HEK293 (cell line): ENCODE data around the gene DCANP1.

Source experiments
- CTCF ChIA-PET: fragments of 350-600 bp; formaldehyde crosslinking; extraction: SDS; loops from one replicate; lab custom pipeline; 2021; ENCODE audit warnings: antibody characterized with exemption; lab: Yijun Ruan, JAX
- POLR2A ChIA-PET: fragments of 300-600 bp; formaldehyde crosslinking; extraction: SDS; loops from one replicate; lab custom pipeline; 2020; ENCODE audit warnings: antibody characterized with exemption, inconsistent platforms; lab: Yijun Ruan, JAX
- H3K27ac ChIP-seq: fragments of 200-500 bp; sonication (Bioruptor generic); 2 replicates; pipeline ENCODE4 v1.5.1; 2014; ENCODE audit warnings: low read depth, low read length, control low read depth, inconsistent platforms; ENCODE audit errors: extremely low read depth
- H3K36me3 ChIP-seq, 2 experiments: fragments of 200-500 bp in 1 of 2; sonication (Bioruptor generic) in 1 of 2; 1 replicate in 1 of 2; 2 replicates in 1 of 2; pipeline ENCODE4 v1.5.1; 2014 to 2017; ENCODE audit warnings: inconsistent platforms in 2 of 2, low read length in 2 of 2; ENCODE audit not compliant: control insufficient read depth in 2 of 2, insufficient read depth in 1 of 2
- H3K4me1 ChIP-seq: fragments of 200-500 bp; sonication (Bioruptor generic); 2 replicates; pipeline ENCODE4 v1.5.1; 2014; ENCODE audit warnings: mild to moderate bottlenecking, low read length, inconsistent platforms; ENCODE audit not compliant: control insufficient read depth, insufficient read depth
- H3K4me3 ChIP-seq: 2 replicates; pipeline ENCODE4 v1.5.1; 2011; ENCODE audit warnings: low read depth, mild to moderate bottlenecking, control low read depth, low read length, moderate library complexity
- H3K9me3 ChIP-seq: fragments of 200-500 bp; sonication (Bioruptor generic); 2 replicates; pipeline ENCODE4 v1.5.1; 2014; ENCODE audit warnings: low read depth, low read length, inconsistent platforms; ENCODE audit not compliant: control insufficient read depth, insufficient read depth
- HOXC10 ChIP-seq: sonication (generic); formaldehyde crosslinking; IDR thresholded peaks from 2 replicates; pipeline ENCODE4 v1.8.1; 2023; ENCODE audit warnings: mild to moderate bottlenecking, missing genetic modification reagents
- RBAK ChIP-seq: fragments of 450-650 bp; formaldehyde crosslinking; IDR thresholded peaks from 2 replicates; pipeline ENCODE4 v1.5.1; 2016; ENCODE audit warnings: missing biosample characterization, missing genetic modification characterization
- TCF7L2 ChIP-seq: IDR thresholded peaks from 2 replicates; pipeline ENCODE4 v1.6.1; 2011; ENCODE audit warnings: low read depth, mild to moderate bottlenecking, inconsistent platforms, low read length, moderate library complexity, borderline replicate concordance
- ZBTB48 ChIP-seq: fragments of 450-650 bp; formaldehyde crosslinking; IDR thresholded peaks from 2 replicates; pipeline ENCODE4 v1.5.1; 2016; ENCODE audit warnings: missing biosample characterization, missing genetic modification characterization
- ZNF133 ChIP-seq: fragments of 450-650 bp; formaldehyde crosslinking; IDR thresholded peaks from 2 replicates; pipeline ENCODE4 v1.5.1; 2016; ENCODE audit warnings: missing biosample characterization, missing genetic modification characterization
- ZNF202 ChIP-seq: fragments of 450-650 bp; formaldehyde crosslinking; IDR thresholded peaks from 2 replicates; pipeline ENCODE4 v1.5.1; 2016; ENCODE audit warnings: missing biosample characterization, missing genetic modification characterization, borderline replicate concordance
- ZNF221 ChIP-seq: fragments of 450-650 bp; formaldehyde crosslinking; IDR thresholded peaks from 2 replicates; pipeline ENCODE4 v1.5.1; 2017; ENCODE audit warnings: missing biosample characterization, missing genetic modification characterization, borderline replicate concordance
- ZNF223 ChIP-seq: fragments of 450-650 bp; formaldehyde crosslinking; IDR thresholded peaks from 2 replicates; pipeline ENCODE4 v1.5.1; 2016; ENCODE audit warnings: missing biosample characterization, missing genetic modification characterization
- ZNF302 ChIP-seq: fragments of 450-650 bp; formaldehyde crosslinking; IDR thresholded peaks from 2 replicates; pipeline ENCODE4 v1.5.1; 2016; ENCODE audit warnings: missing biosample characterization, missing genetic modification characterization, low read depth
- ZNF366 ChIP-seq: fragments of 450-650 bp; formaldehyde crosslinking; conservative IDR thresholded peaks from 2 replicates; pipeline ENCODE4 v1.5.1; 2016; ENCODE audit warnings: missing biosample characterization, missing genetic modification characterization
- ZNF37A ChIP-seq: fragments of 450-650 bp; IDR thresholded peaks from 2 replicates; pipeline ENCODE4 v1.5.1; 2018; ENCODE audit warnings: missing biosample characterization, missing genetic modification characterization
- ZNF404 ChIP-seq: fragments of 450-650 bp; formaldehyde crosslinking; IDR thresholded peaks from 2 replicates; pipeline ENCODE4 v1.5.1; 2017; ENCODE audit warnings: missing biosample characterization, missing genetic modification characterization
- ZNF514 ChIP-seq: fragments of 450-650 bp; formaldehyde crosslinking; IDR thresholded peaks from 2 replicates; pipeline ENCODE4 v1.5.1; 2016; ENCODE audit warnings: missing biosample characterization, missing genetic modification characterization
- ZNF561 ChIP-seq: fragments of 450-650 bp; IDR thresholded peaks from 2 replicates; pipeline ENCODE4 v1.5.1; 2018; ENCODE audit warnings: missing biosample characterization, missing genetic modification characterization, borderline replicate concordance
- ZNF596 ChIP-seq: fragments of 450-650 bp; IDR thresholded peaks from 2 replicates; pipeline ENCODE4 v1.5.0; 2018; ENCODE audit warnings: missing biosample characterization, mild to moderate bottlenecking, missing genetic modification characterization, moderate library complexity
- ZNF610 ChIP-seq: fragments of 450-650 bp; formaldehyde crosslinking; IDR thresholded peaks from 2 replicates; pipeline ENCODE4 v1.5.1; 2016; ENCODE audit warnings: missing biosample characterization, missing genetic modification characterization, borderline replicate concordance
- ZNF624 ChIP-seq: fragments of 450-650 bp; formaldehyde crosslinking; IDR thresholded peaks from 2 replicates; pipeline ENCODE4 v1.5.1; 2017; ENCODE audit warnings: missing biosample characterization, missing genetic modification characterization
- ZNF658 ChIP-seq: fragments of 450-650 bp; formaldehyde crosslinking; IDR thresholded peaks from 2 replicates; pipeline ENCODE4; 2016; ENCODE audit warnings: missing biosample characterization, missing genetic modification characterization
- ZNF670 ChIP-seq: fragments of 450-650 bp; formaldehyde crosslinking; IDR thresholded peaks from 2 replicates; pipeline ENCODE4 v1.5.1; 2016; ENCODE audit warnings: missing biosample characterization, missing genetic modification characterization, low read depth
- ZXDB ChIP-seq: fragments of 450-650 bp; formaldehyde crosslinking; IDR thresholded peaks from 2 replicates; pipeline ENCODE4 v1.5.1; 2016; ENCODE audit warnings: missing biosample characterization, missing genetic modification characterization
- TF ChIP-seq, protein P1 (sequence below): fragments of 450-650 bp; formaldehyde crosslinking; IDR thresholded peaks from 2 replicates; pipeline ENCODE4 v1.5.1; 2016; ENCODE audit warnings: missing biosample characterization, missing genetic modification characterization, borderline replicate concordance
- TF ChIP-seq, protein P2 (sequence below): fragments of 450-650 bp; formaldehyde crosslinking; IDR thresholded peaks from 2 replicates; pipeline ENCODE4 v1.5.1; 2016; ENCODE audit warnings: missing biosample characterization, missing genetic modification characterization
- TF ChIP-seq, protein P3 (sequence below): fragments of 450-650 bp; formaldehyde crosslinking; IDR thresholded peaks from 2 replicates; pipeline ENCODE4 v1.5.1; 2016; ENCODE audit warnings: missing biosample characterization, missing genetic modification characterization
- TF ChIP-seq, protein P4 (sequence below): fragments of 450-650 bp; formaldehyde crosslinking; IDR thresholded peaks from 2 replicates; pipeline ENCODE4 v1.5.1; 2016; ENCODE audit warnings: missing biosample characterization, missing genetic modification characterization

The DCANP1 gene

DNA sequence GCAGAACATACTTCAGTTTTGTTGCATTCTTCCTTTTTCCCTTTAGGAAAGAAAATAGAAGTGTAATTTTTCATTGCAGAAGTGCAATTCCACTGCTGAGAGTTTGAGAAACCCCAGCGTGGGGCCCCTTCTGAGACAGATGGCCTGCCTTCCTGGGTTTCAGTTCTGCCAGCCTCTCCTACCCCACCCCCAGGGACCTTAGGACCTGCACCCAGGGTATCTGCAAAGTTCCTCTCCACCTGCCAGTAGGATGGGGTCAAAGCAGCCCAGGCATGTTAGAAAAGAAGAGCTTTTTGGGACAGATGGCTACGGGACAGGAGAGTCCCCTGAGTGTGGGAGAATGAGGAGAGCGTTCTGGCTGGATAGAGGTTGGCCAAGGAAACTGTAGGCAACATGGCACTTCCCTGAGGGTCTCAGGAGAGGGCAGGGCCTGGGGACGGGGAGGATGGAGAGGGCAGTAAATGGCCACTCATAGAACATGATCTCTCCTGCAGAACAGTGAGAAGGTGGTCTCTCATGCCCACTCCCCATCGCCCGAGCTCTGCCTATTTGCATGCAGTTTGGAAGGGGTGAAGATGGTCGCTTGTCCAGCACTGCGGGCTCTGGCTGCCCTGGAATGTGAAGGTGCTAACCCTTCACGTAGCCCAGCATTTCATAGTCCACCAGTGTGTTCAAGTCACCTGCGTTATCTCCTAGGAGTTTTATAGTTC, 5.3 kb upstream of the DCANP1 start, which contains the start of gene TIFAB:
Gene TIFAB (minus strand): TSS at position 31 of the 710 bp plus-strand sequence. CDS start 2,412 bp downstream, outside the sequence.
- no peaks in the 10 kb centered on the region for H3K9me3 ChIP-seq
- no peak within 1 kb of the TSS for H3K27ac ChIP-seq
- ChIA-PET CTCF (interaction anchor here (0.5 to 1.1 kb wide), 3 partner anchors 26 to 169 kb away, joined by 3 read pairs; no protein-coding TSS in a partner anchor), POLR2A (no interaction called here)
- no peaks in the 10 kb centered on the region for H3K4me1 ChIP-seq
- H3K4me3 ChIP-seq = no peak within 1 kb of the TSS
- TF ChIP-seq HOXC10 (CRISPR knock-in tag) (no peak), ZNF670 (tag by site-specific recombination) (no peak), ZNF658 (tag by site-specific recombination) (no peak)
- TF ChIP-seq, protein P1, sequence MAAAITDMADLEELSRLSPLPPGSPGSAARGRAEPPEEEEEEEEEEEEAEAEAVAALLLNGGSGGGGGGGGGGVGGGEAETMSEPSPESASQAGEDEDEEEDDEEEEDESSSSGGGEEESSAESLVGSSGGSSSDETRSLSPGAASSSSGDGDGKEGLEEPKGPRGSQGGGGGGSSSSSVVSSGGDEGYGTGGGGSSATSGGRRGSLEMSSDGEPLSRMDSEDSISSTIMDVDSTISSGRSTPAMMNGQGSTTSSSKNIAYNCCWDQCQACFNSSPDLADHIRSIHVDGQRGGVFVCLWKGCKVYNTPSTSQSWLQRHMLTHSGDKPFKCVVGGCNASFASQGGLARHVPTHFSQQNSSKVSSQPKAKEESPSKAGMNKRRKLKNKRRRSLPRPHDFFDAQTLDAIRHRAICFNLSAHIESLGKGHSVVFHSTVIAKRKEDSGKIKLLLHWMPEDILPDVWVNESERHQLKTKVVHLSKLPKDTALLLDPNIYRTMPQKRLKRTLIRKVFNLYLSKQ = no peak
- TF ChIP-seq, protein P2, sequence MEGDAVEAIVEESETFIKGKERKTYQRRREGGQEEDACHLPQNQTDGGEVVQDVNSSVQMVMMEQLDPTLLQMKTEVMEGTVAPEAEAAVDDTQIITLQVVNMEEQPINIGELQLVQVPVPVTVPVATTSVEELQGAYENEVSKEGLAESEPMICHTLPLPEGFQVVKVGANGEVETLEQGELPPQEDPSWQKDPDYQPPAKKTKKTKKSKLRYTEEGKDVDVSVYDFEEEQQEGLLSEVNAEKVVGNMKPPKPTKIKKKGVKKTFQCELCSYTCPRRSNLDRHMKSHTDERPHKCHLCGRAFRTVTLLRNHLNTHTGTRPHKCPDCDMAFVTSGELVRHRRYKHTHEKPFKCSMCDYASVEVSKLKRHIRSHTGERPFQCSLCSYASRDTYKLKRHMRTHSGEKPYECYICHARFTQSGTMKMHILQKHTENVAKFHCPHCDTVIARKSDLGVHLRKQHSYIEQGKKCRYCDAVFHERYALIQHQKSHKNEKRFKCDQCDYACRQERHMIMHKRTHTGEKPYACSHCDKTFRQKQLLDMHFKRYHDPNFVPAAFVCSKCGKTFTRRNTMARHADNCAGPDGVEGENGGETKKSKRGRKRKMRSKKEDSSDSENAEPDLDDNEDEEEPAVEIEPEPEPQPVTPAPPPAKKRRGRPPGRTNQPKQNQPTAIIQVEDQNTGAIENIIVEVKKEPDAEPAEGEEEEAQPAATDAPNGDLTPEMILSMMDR (tag by site-specific recombination) = no peak
- no peaks in the 10 kb centered on the region for H3K36me3 ChIP-seq

DNA sequence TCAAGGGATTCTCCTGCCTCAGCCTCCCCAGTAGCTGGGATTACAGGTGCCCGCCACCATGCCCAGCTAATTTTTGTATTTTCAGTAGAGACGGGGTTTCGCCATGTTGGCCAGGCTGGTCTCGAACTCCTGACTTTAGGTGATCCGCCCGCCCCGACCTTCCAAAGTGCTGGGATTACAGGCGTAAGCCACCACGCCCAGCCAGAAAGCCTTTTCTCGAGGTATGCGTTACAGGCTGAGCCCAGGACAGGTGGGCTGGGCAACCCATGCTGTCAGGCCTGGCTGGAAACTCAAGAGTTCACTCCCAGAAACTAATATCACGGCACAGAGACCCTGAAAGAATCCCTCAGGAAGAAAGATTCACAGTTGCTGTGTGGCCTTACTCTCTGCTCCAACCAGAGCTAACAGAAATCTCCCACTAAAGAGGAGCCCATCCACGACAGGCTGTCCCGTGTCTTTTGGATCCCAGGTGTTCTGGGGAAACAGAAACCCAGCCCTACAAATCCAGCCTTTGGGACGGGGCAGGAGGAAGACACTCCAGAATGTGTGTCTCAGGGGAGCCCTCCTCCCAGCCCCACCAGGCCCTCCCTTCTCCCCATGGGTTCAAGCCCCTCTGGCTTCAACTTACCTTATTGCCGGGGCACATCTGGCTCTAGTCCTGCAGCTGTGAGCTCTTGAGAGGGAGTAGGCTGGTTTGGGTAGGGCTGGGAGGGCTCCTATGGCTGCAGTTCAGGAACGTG, 4.6 kb upstream of the DCANP1 start:
- H3K36me3 ChIP-seq = no peaks in the 10 kb centered on the region
- TF ChIP-seq ZNF561 (tag by site-specific recombination) (no peak), ZNF302 (tag by site-specific recombination) (no peak), ZNF221 (tag by site-specific recombination) (no peak), ZNF37A (tag by site-specific recombination) (no peak), ZNF514 (tag by site-specific recombination) (no peak), ZNF624 (tag by site-specific recombination) (no peak), ZNF404 (no peak), TCF7L2 (no peak), ZNF202 (tag by site-specific recombination) (no peak), ZNF610 (tag by site-specific recombination) (no peak), ZBTB48 (tag by site-specific recombination) (no peak), ZNF133 (tag by site-specific recombination) (no peak), RBAK (no peak), ZXDB (tag by site-specific recombination) (no peak), ZNF366 (tag by site-specific recombination) (no peak), ZNF223 (no peak), ZNF596 (tag by site-specific recombination) (no peak)
- TF ChIP-seq, protein P3, sequence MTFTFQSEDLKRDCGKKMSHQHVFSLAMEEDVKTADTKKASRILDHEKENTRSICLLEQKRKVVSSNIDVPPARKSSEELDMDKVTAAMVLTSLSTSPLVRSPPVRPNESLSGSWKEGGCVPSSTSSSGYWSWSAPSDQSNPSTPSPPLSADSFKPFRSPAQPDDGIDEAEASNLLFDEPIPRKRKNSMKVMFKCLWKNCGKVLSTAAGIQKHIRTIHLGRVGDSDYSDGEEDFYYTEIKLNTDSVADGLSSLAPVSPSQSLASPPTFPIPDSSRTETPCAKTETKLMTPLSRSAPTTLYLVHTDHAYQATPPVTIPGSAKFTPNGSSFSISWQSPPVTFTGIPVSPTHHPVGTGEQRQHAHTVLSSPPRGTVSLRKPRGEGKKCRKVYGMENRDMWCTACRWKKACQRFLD (tag by site-specific recombination) = no peak
- TF ChIP-seq, protein P4, sequence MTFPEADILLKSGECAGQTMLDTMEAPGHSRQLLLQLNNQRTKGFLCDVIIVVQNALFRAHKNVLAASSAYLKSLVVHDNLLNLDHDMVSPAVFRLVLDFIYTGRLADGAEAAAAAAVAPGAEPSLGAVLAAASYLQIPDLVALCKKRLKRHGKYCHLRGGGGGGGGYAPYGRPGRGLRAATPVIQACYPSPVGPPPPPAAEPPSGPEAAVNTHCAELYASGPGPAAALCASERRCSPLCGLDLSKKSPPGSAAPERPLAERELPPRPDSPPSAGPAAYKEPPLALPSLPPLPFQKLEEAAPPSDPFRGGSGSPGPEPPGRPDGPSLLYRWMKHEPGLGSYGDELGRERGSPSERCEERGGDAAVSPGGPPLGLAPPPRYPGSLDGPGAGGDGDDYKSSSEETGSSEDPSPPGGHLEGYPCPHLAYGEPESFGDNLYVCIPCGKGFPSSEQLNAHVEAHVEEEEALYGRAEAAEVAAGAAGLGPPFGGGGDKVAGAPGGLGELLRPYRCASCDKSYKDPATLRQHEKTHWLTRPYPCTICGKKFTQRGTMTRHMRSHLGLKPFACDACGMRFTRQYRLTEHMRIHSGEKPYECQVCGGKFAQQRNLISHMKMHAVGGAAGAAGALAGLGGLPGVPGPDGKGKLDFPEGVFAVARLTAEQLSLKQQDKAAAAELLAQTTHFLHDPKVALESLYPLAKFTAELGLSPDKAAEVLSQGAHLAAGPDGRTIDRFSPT (tag by site-specific recombination) = no peak
- H3K4me1 ChIP-seq = no peaks in the 10 kb centered on the region
- no peak overlapping the region for H3K4me3 ChIP-seq
- POLR2A ChIA-PET = no interaction called here
- no peak overlapping the region for H3K27ac ChIP-seq
- H3K9me3 ChIP-seq = no peaks in the 10 kb centered on the region
- CTCF ChIA-PET = interaction anchor here (0.5 to 1.1 kb wide), 2 partner anchors 25 to 118 kb away, joined by 3 read pairs; no protein-coding TSS in a partner anchor
